ENCODE data around the gene CCBE1.
"Not testable (repeated sequence)": the region's sequence is repeated elsewhere in the genome, so short reads cannot be mapped to it uniquely, and the experiment has no call there.

DNA sequence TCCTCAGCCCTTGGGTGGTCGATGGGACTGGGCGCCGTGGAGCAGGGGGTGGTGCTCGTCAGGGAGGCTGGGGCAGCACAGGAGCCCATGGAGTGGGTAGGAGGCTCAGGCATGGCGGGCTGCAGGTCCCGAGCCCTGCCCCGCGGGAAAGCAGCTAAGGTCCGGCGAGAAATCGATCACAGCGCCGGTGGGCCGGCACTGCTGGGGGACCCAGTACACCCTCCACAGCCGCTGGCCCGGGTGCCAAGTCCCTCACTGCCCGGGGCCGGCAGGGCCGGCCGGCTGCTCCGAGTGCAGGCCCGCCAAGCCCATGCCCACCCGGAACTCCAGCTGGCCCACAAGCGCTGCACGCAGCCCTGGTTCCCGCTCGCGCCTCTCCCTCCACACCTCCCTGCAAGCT lies 16.9 kb upstream of the CCBE1 start:
- TF ChIP-seq, protein P1, sequence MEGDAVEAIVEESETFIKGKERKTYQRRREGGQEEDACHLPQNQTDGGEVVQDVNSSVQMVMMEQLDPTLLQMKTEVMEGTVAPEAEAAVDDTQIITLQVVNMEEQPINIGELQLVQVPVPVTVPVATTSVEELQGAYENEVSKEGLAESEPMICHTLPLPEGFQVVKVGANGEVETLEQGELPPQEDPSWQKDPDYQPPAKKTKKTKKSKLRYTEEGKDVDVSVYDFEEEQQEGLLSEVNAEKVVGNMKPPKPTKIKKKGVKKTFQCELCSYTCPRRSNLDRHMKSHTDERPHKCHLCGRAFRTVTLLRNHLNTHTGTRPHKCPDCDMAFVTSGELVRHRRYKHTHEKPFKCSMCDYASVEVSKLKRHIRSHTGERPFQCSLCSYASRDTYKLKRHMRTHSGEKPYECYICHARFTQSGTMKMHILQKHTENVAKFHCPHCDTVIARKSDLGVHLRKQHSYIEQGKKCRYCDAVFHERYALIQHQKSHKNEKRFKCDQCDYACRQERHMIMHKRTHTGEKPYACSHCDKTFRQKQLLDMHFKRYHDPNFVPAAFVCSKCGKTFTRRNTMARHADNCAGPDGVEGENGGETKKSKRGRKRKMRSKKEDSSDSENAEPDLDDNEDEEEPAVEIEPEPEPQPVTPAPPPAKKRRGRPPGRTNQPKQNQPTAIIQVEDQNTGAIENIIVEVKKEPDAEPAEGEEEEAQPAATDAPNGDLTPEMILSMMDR (IDR thresholded peaks at IDR 0.05) = not testable (repeated sequence)
- not testable (repeated sequence) for TF ChIP-seq RAD21 (IDR thresholded peaks at IDR 0.05; ENCODE audit: low read length); SIN3A (IDR thresholded peaks at IDR 0.05; ENCODE audit: borderline replicate concordance, low read depth, low read length); RXRA (IDR thresholded peaks at IDR 0.05; ENCODE audit: borderline replicate concordance, low read depth); TAF1 (IDR thresholded peaks at IDR 0.05; ENCODE audit: borderline replicate concordance, low read depth, low read length); EZH2phosphoT487 (IDR thresholded peaks at IDR 0.05; ENCODE audit: borderline replicate concordance, low read depth); GATA2 (CRISPR knock-in tag; IDR thresholded peaks at IDR 0.05); RFX5 (IDR thresholded peaks at IDR 0.05; ENCODE audit: low read length); TEAD4 (IDR thresholded peaks at IDR 0.05; ENCODE audit: borderline replicate concordance, insufficient read depth); POLR2AphosphoS5 (IDR thresholded peaks at IDR 0.05; ENCODE audit: low read depth, low read length); NRF1 (IDR thresholded peaks at IDR 0.05; ENCODE audit: low read depth, low read length); EP300 (IDR thresholded peaks at IDR 0.05; ENCODE audit: borderline replicate concordance in 1 of 2, low read depth in 1 of 2, low read length in 1 of 2)
- TF ChIP-seq, protein P2, sequence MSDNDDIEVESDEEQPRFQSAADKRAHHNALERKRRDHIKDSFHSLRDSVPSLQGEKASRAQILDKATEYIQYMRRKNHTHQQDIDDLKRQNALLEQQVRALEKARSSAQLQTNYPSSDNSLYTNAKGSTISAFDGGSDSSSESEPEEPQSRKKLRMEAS (IDR thresholded peaks at IDR 0.05; ENCODE audit: low read depth) = not testable (repeated sequence)
- TF ChIP-seq, protein P3, sequence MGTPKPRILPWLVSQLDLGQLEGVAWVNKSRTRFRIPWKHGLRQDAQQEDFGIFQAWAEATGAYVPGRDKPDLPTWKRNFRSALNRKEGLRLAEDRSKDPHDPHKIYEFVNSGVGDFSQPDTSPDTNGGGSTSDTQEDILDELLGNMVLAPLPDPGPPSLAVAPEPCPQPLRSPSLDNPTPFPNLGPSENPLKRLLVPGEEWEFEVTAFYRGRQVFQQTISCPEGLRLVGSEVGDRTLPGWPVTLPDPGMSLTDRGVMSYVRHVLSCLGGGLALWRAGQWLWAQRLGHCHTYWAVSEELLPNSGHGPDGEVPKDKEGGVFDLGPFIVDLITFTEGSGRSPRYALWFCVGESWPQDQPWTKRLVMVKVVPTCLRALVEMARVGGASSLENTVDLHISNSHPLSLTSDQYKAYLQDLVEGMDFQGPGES (IDR thresholded peaks at IDR 0.05; ENCODE audit: low read depth, low read length) = not testable (repeated sequence)
